GM12801 (cell line): Measurements from ENCODE around the gene VTI1B.
"Not testable (repeated sequence)": the region's sequence is repeated elsewhere in the genome, so short reads cannot be mapped to it uniquely, and the experiment has no call there.

Experiments
- TF ChIP-seq, protein P1 (sequence below): IDR thresholded peaks from one replicate; pipeline ENCODE4 v1.5.1; 2011; ENCODE audit warnings: control low read depth; ENCODE audit not compliant: insufficient read length; ENCODE audit errors: extremely low read depth

The VTI1B gene

GRCh38 chr14:67704484-67705089 lies 30.2 kb upstream of the VTI1B start:
- TF ChIP-seq, protein P1, sequence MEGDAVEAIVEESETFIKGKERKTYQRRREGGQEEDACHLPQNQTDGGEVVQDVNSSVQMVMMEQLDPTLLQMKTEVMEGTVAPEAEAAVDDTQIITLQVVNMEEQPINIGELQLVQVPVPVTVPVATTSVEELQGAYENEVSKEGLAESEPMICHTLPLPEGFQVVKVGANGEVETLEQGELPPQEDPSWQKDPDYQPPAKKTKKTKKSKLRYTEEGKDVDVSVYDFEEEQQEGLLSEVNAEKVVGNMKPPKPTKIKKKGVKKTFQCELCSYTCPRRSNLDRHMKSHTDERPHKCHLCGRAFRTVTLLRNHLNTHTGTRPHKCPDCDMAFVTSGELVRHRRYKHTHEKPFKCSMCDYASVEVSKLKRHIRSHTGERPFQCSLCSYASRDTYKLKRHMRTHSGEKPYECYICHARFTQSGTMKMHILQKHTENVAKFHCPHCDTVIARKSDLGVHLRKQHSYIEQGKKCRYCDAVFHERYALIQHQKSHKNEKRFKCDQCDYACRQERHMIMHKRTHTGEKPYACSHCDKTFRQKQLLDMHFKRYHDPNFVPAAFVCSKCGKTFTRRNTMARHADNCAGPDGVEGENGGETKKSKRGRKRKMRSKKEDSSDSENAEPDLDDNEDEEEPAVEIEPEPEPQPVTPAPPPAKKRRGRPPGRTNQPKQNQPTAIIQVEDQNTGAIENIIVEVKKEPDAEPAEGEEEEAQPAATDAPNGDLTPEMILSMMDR: no peak

DNA sequence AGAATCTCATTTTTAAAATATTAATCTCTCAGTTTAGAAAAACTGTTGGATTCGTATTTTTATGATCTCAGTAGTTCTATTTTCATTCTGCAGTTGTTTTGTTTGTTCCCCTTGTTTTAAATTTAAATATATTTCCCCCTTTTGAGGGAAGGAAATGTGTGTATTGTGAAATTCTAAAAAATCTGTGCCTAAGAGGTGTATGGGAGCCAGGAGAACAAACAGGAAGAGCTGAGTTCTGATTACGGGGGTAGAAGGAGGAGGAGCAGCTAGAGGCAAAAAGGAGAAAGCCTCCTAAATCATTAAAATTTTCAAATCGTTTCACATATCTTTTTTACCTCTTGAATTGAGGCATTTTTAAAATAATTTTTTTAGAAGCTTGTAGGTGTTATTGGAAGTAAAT lies 29.6 kb upstream of the VTI1B start:
- TF ChIP-seq, protein P1: no peak

- TF ChIP-seq, protein P1: not testable (repeated sequence)
Measured at GRCh38 chr14:67701492-67701891, 27.1 kb upstream of the VTI1B start, which contains the start of gene RDH12. TSS of gene RDH12 (plus strand) at chr14:67701886. CDS start at chr14:67722643, 20,757 bp downstream.

DNA sequence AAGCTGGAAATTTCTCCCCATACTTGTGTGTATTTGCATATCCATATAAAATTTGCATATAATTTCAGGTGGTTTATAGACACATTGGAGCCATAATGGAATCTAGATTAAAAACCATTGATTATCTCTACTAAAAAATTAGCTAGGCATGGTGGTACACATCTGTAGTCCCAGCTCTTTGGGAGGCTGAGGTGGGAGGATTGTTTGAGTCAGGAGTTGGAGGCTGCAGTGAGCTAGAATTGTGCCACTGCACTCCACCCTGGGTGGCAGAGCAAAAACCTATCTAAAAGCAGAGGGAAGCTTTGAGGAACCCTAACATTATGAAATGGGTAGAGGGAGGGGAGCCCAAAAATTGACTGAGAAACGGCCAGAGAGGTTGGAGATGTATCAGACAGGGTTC lies 23.7 kb upstream of the VTI1B start:
- TF ChIP-seq, protein P1: no peak

GRCh38 chr14:67697006-67697405 lies 22.6 kb upstream of the VTI1B start:
- TF ChIP-seq, protein P1: no peak

- TF ChIP-seq, protein P1: no peak
Measured at GRCh38 chr14:67695394-67695949, 21.0 kb upstream of the VTI1B start, which contains the start of gene RDH11. TSS of gene RDH11 (minus strand) at chr14:67695764. CDS start at chr14:67695703, 61 bp downstream.

DNA sequence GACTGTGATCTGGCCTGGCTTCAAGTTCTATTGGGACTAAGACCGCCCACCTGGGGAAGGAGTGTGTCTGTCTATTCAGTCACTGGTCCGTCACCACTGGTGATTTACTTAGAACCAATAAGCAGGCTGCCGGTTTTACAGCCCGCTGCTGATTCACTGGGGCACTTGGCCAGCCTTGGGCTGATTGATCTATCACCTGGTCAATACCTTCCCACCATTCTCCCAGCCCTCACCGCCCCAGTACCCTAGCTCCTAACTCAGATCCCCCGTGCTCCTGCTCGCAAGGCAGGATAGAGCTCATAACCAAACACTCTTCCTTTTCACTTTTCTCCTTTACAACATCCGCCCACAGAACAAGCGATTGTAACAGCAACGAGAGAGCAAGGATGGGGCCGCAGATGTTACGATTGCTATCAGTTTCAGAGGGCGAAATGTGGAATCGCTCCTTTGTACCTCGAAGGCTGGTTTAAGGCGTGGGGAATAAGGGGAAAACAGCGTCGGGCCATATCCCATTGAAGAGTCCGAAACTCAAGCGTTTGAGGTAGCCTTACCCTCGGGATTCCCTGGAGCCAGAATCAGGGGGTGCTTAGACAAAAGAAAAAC lies 20.5 kb upstream of the VTI1B start:
- TF ChIP-seq, protein P1: no peak
